Measurements from ENCODE around the gene FREM3. TPM values are rescaled to one million over a fixed set of nuclear protein-coding genes. Genes with fewer than 3 reads are reported as not detected.

Gene FREM3
- total RNA-seq, 1 donor from 2014 or later: not detected

Other genes starting within 250 kb of the FREM3 start
- gene SMARCA5, start 187.0 kb downstream of the FREM3 start, total RNA-seq: 41.6 and 50.4 TPM in 2 replicates
- gene GYPE, start 204.9 kb upstream of the FREM3 start, total RNA-seq: not detected in 2 replicates

Data from myocyte (in vitro differentiated cells).